NCI-H2196 (cell line): ENCODE data around the gene COL15A1.
"Not testable (repeated sequence)": the region's sequence is repeated elsewhere in the genome, so short reads cannot be mapped to it uniquely, and the experiment has no call there.

ENCODE experiments used
- DNase-seq: peaks from one replicate; lab custom pipeline; 2025; ENCODE audit not compliant: unreplicated experiment; lab: John Stamatoyannopoulos, UW

The COL15A1 gene

GRCh38 chr9:99010393-99010792 is 66.7 kb downstream of the COL15A1 start:
- not testable (repeated sequence) for DNase-seq

- DNase-seq = peak; percentile 6
These were observed 67.5 kb downstream of the COL15A1 start for GRCh38 chr9:99011161-99011709.

GRCh38 chr9:99012957-99013512 is 69.3 kb downstream of the COL15A1 start:
- DNase-seq = no peak

GRCh38 chr9:99013550-99013949 is 69.8 kb downstream of the COL15A1 start:
- no peak for DNase-seq

- DNase-seq = no peak
These were observed 71.7 kb downstream of the COL15A1 start for GRCh38 chr9:99015448-99015847.

- no peak for DNase-seq
These were observed 72.2 kb downstream of the COL15A1 start for GRCh38 chr9:99015890-99016289.

GRCh38 chr9:99016681-99017387 is 73.1 kb downstream of the COL15A1 start:
- DNase-seq = no peak

- no peak for DNase-seq
These were observed 74.9 kb downstream of the COL15A1 start for GRCh38 chr9:99018653-99019052.

- DNase-seq = no peak
These were observed 76.0 kb downstream of the COL15A1 start for GRCh38 chr9:99019510-99020331.

- no peak for DNase-seq
These were observed 77.2 kb downstream of the COL15A1 start for GRCh38 chr9:99020786-99021436.

GRCh38 chr9:99021512-99021911 is 77.8 kb downstream of the COL15A1 start:
- no peak for DNase-seq

- no peak for DNase-seq
These were observed 79.5 kb downstream of the COL15A1 start for GRCh38 chr9:99023231-99023630.

- no peak for DNase-seq
These were observed 80.1 kb downstream of the COL15A1 start for GRCh38 chr9:99023831-99024230.

GRCh38 chr9:99024959-99025358 is 81.3 kb downstream of the COL15A1 start:
- no peak for DNase-seq

- no peak for DNase-seq
These were observed 82.0 kb downstream of the COL15A1 start for GRCh38 chr9:99025616-99026270.

GRCh38 chr9:99026271-99026955 is 82.7 kb downstream of the COL15A1 start:
- no peak for DNase-seq

GRCh38 chr9:99026956-99027298 is 83.2 kb downstream of the COL15A1 start:
- no peak for DNase-seq

- DNase-seq = no peak
These were observed 83.7 kb downstream of the COL15A1 start for GRCh38 chr9:99027443-99027842.

- no peak for DNase-seq
These were observed 85.5 kb downstream of the COL15A1 start for GRCh38 chr9:99029083-99029645.

GRCh38 chr9:99030092-99030511 is 86.4 kb downstream of the COL15A1 start:
- DNase-seq = no peak
